ENCODE results near the gene RACGAP1. TPM values are rescaled to one million over a fixed set of nuclear protein-coding genes. Genes with fewer than 3 reads are reported as not detected.

Gene RACGAP1
- total and polyA plus RNA-seq, 2 experiments from 2014 or later = 19.0 to 52.8 TPM

DNA sequence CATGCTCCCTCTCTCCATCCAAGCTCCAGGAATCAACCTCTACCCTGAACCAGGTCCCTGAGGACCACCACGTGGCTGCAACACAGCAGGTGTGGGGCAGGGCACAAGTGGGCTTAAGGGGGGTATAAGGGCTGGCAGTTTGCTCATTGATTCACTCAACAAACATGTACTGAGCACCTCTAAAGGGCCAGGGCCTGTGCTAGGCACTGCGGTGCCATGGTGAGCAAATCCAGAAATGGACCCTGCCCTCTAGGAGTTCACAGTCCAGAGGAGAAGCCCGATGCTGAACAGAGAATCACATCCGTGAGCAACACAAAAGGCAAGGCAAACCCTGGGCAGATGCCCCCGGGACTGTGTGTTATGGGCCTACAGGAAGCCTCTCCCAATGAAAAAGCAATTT lies 81.2 kb downstream of the RACGAP1 start:
- Histone ChIP-seq H3K4me3 (no peak overlapping the region), H3K9me2 (ENCODE audit: insufficient read depth) (no peaks in the 10 kb centered on the region), H3K36me3 (ENCODE audit: insufficient read depth) (no peaks in the 10 kb centered on the region), H3K27ac (ENCODE audit: low read depth) (no peak overlapping the region), H4K20me1 (replicated peaks; ENCODE audit: insufficient read depth) (no peaks in the 10 kb centered on the region), H2AFZ (no peak overlapping the region), H3F3A (replicated peaks; ENCODE audit: low read depth) (no peaks in the 10 kb centered on the region), H3K27me3 (ENCODE audit: insufficient read depth) (no peaks in the 10 kb centered on the region), H3K4me2 (no peak overlapping the region), H3K79me2 (replicated peaks; ENCODE audit: insufficient read depth) (no peaks in the 10 kb centered on the region), H3K4me1 (ENCODE audit: insufficient read depth) (peaks cover 26% of the 10 kb centered on the region)
- H3K4me3 Mint-ChIP-seq = no peak overlapping the region
- no peaks in the 10 kb centered on the region for H3K36me3 Mint-ChIP-seq (ENCODE audit: low read depth)
- H3K27ac Mint-ChIP-seq = 0 out of 2 replicates have a peak overlapping the region, but pooled peaks have one; percentile 14
- TF ChIP-seq, protein P1, sequence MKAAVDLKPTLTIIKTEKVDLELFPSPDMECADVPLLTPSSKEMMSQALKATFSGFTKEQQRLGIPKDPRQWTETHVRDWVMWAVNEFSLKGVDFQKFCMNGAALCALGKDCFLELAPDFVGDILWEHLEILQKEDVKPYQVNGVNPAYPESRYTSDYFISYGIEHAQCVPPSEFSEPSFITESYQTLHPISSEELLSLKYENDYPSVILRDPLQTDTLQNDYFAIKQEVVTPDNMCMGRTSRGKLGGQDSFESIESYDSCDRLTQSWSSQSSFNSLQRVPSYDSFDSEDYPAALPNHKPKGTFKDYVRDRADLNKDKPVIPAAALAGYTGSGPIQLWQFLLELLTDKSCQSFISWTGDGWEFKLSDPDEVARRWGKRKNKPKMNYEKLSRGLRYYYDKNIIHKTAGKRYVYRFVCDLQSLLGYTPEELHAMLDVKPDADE (IDR thresholded peaks at IDR 0.05) = no peak
- TF ChIP-seq, protein P2, sequence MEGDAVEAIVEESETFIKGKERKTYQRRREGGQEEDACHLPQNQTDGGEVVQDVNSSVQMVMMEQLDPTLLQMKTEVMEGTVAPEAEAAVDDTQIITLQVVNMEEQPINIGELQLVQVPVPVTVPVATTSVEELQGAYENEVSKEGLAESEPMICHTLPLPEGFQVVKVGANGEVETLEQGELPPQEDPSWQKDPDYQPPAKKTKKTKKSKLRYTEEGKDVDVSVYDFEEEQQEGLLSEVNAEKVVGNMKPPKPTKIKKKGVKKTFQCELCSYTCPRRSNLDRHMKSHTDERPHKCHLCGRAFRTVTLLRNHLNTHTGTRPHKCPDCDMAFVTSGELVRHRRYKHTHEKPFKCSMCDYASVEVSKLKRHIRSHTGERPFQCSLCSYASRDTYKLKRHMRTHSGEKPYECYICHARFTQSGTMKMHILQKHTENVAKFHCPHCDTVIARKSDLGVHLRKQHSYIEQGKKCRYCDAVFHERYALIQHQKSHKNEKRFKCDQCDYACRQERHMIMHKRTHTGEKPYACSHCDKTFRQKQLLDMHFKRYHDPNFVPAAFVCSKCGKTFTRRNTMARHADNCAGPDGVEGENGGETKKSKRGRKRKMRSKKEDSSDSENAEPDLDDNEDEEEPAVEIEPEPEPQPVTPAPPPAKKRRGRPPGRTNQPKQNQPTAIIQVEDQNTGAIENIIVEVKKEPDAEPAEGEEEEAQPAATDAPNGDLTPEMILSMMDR (conservative IDR thresholded peaks at IDR 0.05; ENCODE audit: low read depth in 2 of 2) = no peak
- TF ChIP-seq NANOG (IDR thresholded peaks at IDR 0.05; ENCODE audit: borderline replicate concordance) = no peak
- no peak for TF ChIP-seq JUNB (IDR thresholded peaks at IDR 0.05; ENCODE audit: unreplicated experiment)
- H3K9me3 Mint-ChIP-seq = no peaks in the 10 kb centered on the region
- H3K27me3 Mint-ChIP-seq (ENCODE audit: insufficient read depth, low read depth, poor library complexity) = peaks cover 14% of the 10 kb centered on the region
- DNase-seq (ENCODE audit: low spot score) = no peak
- H3K4me1 Mint-ChIP-seq = peaks cover 41% of the 10 kb centered on the region
- ATAC-seq = no peak

DNA sequence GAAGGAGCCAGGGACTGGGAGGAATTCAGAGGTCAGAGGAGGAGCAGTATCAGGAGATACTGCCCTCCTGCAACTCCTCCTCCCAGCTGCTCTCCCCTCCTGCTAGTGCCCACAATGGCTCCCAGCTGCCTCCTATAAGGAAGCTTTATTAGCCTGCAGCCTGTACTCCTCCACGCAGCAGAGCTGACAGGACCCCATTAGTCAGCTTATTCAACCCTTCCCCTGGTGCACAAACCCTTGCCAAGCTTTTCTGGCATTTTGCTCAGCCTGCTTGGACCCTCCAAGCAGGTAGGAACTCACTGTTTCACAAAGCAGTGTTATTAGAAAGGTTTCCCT lies 81.7 kb downstream of the RACGAP1 start:
- Histone ChIP-seq H3F3A (replicated peaks; ENCODE audit: low read depth) (no peaks in the 10 kb centered on the region), H3K4me3 (no peak overlapping the region), H3K27me3 (ENCODE audit: insufficient read depth) (no peaks in the 10 kb centered on the region), H3K4me1 (ENCODE audit: insufficient read depth) (peaks cover 26% of the 10 kb centered on the region), H3K36me3 (ENCODE audit: insufficient read depth) (no peaks in the 10 kb centered on the region), H4K20me1 (replicated peaks; ENCODE audit: insufficient read depth) (no peaks in the 10 kb centered on the region), H2AFZ (no peak overlapping the region), H3K27ac (ENCODE audit: low read depth) (no peak overlapping the region), H3K4me2 (no peak overlapping the region), H3K79me2 (replicated peaks; ENCODE audit: insufficient read depth) (no peaks in the 10 kb centered on the region), H3K9me2 (ENCODE audit: insufficient read depth) (no peaks in the 10 kb centered on the region)
- TF ChIP-seq, protein P2 (conservative IDR thresholded peaks at IDR 0.05; ENCODE audit: low read depth in 2 of 2) = no peak
- TF ChIP-seq, protein P1 (IDR thresholded peaks at IDR 0.05) = no peak
- Mint-ChIP-seq H3K9me3 (no peaks in the 10 kb centered on the region), H3K4me3 (no peak overlapping the region), H3K36me3 (ENCODE audit: low read depth) (no peaks in the 10 kb centered on the region), H3K27ac (no peak overlapping the region), H3K27me3 (ENCODE audit: insufficient read depth, low read depth, poor library complexity) (peaks cover 14% of the 10 kb centered on the region), H3K4me1 (peaks cover 41% of the 10 kb centered on the region)
- DNase-seq (ENCODE audit: low spot score) (no peak), ATAC-seq (no peak)

Data from GM23338 (cell line).